ENCODE results near the gene FAM3A.
A peak's percentile ranks its signal among the peaks of the same experiment; 100 is the strongest.

The FAM3A gene

GRCh38 chrX:154526901-154527675 is 11.1 kb upstream of the FAM3A start:
- peak; percentile 82 for DNase-seq (ENCODE audit: low read depth)
- TF ChIP-seq CTCF (IDR thresholded peaks at IDR 0.05; ENCODE audit: low read length, missing control alignments), result peak; percentile 60
- peak overlapping the region; percentile 19 for H3K4me3 ChIP-seq (replicated peaks; ENCODE audit: low read depth, low read length)

DNA sequence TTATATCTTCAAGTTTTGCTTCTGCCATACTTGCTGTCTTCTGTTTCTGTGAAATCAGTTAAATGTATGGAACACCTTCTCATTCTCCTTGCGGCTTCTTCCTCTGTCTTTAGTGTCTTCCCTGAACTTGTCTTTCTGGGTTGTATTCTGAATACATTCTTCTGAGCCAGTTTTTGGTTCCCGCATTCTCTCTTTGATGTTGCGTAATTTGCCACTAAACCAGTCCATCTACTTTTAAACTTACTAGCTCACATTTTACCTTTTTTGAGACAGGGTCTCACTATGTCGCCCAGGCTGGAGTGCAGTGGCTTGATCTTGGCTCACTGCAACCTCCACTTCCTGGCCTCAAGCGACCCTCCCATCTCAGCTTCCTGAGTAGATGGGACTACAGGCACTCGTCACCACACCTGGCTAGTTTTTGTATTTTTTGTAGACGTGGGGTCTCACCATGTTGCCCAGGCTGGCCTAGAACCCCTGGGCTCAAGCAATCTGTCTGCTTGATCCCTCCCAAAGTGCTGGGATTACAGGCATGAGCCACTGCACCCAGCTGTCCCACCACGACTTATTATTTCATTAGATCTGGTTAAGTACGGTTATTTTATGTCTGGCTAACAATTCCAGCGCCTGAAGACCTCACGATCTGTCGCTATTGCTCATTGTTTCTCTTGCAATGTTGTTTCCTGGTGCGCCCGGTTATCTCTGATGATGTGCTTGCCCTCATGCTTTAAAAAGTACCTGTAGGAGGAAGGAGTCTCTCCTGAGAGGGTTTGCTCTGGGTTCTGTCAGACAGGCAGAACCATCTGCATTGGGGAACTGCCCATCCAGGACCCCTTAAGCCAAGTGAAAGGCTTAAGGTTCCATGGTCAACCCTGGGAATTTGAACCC is 9.8 kb upstream of the FAM3A start:
- no peak for TF ChIP-seq CTCF (IDR thresholded peaks at IDR 0.05; ENCODE audit: low read length, missing control alignments)
- DNase-seq (ENCODE audit: low read depth), result no peak
- H3K4me3 ChIP-seq (replicated peaks; ENCODE audit: low read depth, low read length), result no peak overlapping the region

DNA sequence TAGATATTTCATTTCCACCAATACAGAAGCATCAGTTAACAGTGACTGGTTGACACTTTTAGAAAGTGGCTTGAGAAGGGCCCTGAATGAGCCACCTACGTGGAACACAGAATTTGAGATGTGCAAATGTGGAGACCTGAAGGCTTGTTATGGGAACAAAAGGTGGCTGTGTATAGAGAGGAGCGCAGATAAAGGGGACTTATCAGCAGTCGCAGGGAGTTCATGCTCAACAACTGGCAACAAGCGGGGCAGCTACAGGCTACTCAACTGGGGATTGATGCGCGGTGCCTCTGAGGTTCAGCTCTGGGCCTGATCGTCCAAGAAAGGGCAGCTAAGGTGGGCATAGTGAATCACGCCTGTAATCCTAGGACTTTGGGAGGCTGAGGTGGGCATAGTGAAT is 3.4 kb upstream of the FAM3A start:
- H3K4me3 ChIP-seq (replicated peaks; ENCODE audit: low read depth, low read length), result no peak overlapping the region
- TF ChIP-seq CTCF (IDR thresholded peaks at IDR 0.05; ENCODE audit: low read length, missing control alignments), result no peak
- DNase-seq (ENCODE audit: low read depth), result no peak

DNA sequence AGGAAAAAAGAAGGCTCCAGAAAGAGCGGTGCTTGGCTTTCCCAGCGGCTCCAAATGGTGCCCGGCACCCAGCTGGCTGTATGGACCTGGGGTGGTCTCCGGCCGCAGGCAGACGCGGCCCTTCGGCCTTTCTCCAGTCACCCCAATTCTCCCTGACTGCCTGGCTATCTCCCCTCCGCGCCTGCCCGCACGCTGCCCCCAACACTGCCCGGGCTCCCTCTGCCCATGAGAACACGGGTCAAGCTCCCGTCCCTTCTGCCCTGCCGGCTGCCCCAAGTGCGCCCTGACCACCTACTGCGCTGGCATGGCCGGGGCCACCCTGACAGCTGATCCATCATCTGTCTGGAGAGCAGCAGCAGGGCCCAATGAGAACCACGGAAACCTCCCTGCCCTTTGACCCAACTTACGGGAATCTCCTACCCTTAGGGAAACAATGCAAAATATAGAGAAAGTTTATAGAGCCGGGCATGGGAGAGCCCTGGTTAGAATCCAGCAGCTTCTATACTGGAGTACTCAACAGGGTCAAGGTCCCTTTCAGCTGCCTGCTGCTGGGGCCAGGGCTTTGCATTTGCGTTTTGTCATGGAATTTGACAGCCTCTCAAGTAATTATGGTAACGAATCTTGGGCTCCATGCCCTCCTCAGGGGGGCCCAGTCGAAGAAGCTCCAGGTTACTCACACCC is 1.2 kb upstream of the FAM3A start:
- no peak for TF ChIP-seq CTCF (IDR thresholded peaks at IDR 0.05; ENCODE audit: low read length, missing control alignments)
- DNase-seq (ENCODE audit: low read depth), result no peak
- H3K4me3 ChIP-seq (replicated peaks; ENCODE audit: low read depth, low read length), result no peak overlapping the region

DNA sequence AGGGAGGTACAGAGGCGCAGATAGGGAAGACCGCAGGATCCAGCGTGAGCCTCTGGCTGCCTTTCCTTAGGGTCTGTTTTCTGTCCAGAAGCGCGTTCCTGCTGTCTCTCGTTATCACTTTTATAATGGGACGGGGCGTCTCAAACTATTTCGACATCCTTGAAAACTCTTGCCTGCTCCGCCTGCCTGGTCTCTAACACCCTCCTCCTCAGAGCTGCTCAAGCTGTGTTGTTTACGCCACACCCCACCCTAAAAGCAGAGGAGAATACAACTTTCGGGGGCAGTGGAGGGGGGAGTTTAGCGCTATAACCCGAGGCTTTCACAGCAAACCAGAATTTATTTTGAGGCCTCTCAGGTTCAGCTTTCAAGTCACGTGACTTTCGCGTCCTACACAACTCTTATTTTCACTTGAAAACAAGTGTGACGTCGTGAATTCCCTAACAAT is 646 bp upstream of the FAM3A start:
- DNase-seq (ENCODE audit: low read depth), result peak; percentile 89
- no peak for TF ChIP-seq CTCF (IDR thresholded peaks at IDR 0.05; ENCODE audit: low read length, missing control alignments)
- H3K4me3 ChIP-seq (replicated peaks; ENCODE audit: low read depth, low read length), result peak overlapping the region; percentile 48

DNA sequence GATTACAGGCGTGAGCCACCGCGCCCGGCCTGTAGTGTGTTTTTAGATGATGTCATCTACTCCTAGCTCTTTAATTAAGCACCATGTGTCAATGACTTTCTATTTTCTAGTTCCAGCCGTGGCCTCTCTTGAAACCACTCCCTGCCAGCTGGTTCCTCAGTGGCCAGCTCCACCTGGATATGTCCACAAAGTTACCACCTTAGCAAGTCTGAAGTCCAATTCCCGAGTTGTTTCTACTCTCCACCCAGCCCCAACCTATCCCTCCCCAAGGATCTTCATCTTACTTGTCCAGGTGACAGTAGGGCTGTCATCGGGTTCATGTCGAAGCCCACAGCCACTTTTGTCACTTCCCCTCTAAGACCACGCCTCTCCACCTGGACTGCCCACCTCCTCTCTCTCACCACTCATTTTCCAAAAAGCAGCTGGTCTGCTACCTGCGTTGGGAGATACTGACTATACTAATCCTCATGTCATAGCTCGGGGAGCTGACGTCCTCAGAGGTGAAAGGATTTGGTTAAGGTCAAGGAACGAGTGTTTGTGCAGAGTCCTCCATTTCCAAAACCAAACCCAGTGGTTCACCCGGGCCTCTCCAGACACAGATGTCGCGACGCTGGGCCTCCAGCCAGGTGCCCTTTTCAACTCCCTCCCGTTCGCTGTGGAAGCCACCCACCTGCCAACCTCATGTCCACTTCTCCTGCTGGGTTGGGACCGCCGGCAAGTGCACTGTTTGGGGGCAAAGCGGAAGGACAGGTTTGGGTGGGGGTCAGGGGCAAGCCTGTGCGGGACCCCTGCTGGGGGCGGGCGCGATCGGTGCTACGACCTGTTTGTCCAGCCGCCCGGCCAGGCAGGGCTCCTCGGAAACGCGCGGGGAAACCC is 704 bp downstream of the FAM3A start:
- H3K4me3 ChIP-seq (replicated peaks; ENCODE audit: low read depth, low read length), result peak overlapping the region; percentile 69
- no peak for TF ChIP-seq CTCF (IDR thresholded peaks at IDR 0.05; ENCODE audit: low read length, missing control alignments)

More for the DNA sequence above, 704 bp downstream of the FAM3A start:
- no peak for DNase-seq (ENCODE audit: low read depth)

All from fibroblast of pulmonary artery (primary cell).